ENCODE measurements around the gene IGHMBP2. TPM values are rescaled to one million over a fixed set of nuclear protein-coding genes. Genes with fewer than 3 reads are reported as not detected.
"Not testable (repeated sequence)": the region's sequence is repeated elsewhere in the genome, so short reads cannot be mapped to it uniquely, and the experiment has no call there.

The IGHMBP2 gene
- polyA plus RNA-seq, 1 donor from 2014 or later: 9.5 TPM

GRCh38 chr11:68855205-68855981, 48.3 kb upstream of the IGHMBP2 start:
- Histone ChIP-seq H3K27me3 (ENCODE audit: insufficient read depth, low read depth, low read length) (peaks cover 40% of the 10 kb centered on the region), H3K27ac (ENCODE audit: low read length) (no peak overlapping the region), H4K20me1 (ENCODE audit: insufficient read depth) (no peaks in the 10 kb centered on the region), H3F3A (ENCODE audit: insufficient read depth, low read length, poor library complexity, severe bottlenecking) (no peaks in the 10 kb centered on the region), H3K9ac (ENCODE audit: low read length) (no peak overlapping the region), H3K4me2 (ENCODE audit: low read length) (no peak overlapping the region), H3K79me2 (replicated peaks; ENCODE audit: insufficient read depth, low read length) (no peaks in the 10 kb centered on the region), H3K36me3 (ENCODE audit: insufficient read depth, low read length) (no peaks in the 10 kb centered on the region), H3K9me2 (ENCODE audit: insufficient read depth, low read length) (no peaks in the 10 kb centered on the region), H2AFZ (ENCODE audit: low read depth, low read length) (no peak overlapping the region), H3K9me3 (ENCODE audit: low read length) (no peaks in the 10 kb centered on the region), H3K4me3 (ENCODE audit: low read length) (no peak overlapping the region)
- TF ChIP-seq EP300 (conservative IDR thresholded peaks at IDR 0.05; ENCODE audit: poor library complexity, severe bottlenecking) (no peak), MXI1 (conservative IDR thresholded peaks at IDR 0.05; ENCODE audit: poor library complexity, severe bottlenecking) (no peak)

- H3K4me3 ChIP-seq (ENCODE audit: low read length); H4K20me1 ChIP-seq (ENCODE audit: insufficient read depth); H2AFZ ChIP-seq (ENCODE audit: low read depth, low read length); H3K9me3 ChIP-seq (ENCODE audit: low read length); H3K79me2 ChIP-seq (replicated peaks; ENCODE audit: insufficient read depth, low read length); H3K27ac ChIP-seq (ENCODE audit: low read length); H3F3A ChIP-seq (ENCODE audit: insufficient read depth, low read length, poor library complexity, severe bottlenecking); H3K36me3 ChIP-seq (ENCODE audit: insufficient read depth, low read length); H3K9ac ChIP-seq (ENCODE audit: low read length); H3K4me2 ChIP-seq (ENCODE audit: low read length); H3K9me2 ChIP-seq (ENCODE audit: insufficient read depth, low read length): not testable (repeated sequence)
- peaks cover 40% of the 10 kb centered on the region for H3K27me3 ChIP-seq (ENCODE audit: insufficient read depth, low read depth, low read length)
Observed at GRCh38 chr11:68856425-68857030, 47.2 kb upstream of the IGHMBP2 start.

- Histone ChIP-seq H3K9me3 (ENCODE audit: low read length) (no peaks in the 10 kb centered on the region), H3K9ac (ENCODE audit: low read length) (no peak overlapping the region), H3K79me2 (replicated peaks; ENCODE audit: insufficient read depth, low read length) (no peaks in the 10 kb centered on the region), H2AFZ (ENCODE audit: low read depth, low read length) (no peak overlapping the region), H3F3A (ENCODE audit: insufficient read depth, low read length, poor library complexity, severe bottlenecking) (no peaks in the 10 kb centered on the region), H3K4me2 (ENCODE audit: low read length) (no peak overlapping the region), H3K27me3 (ENCODE audit: insufficient read depth, low read depth, low read length) (peaks cover 37% of the 10 kb centered on the region), H3K4me3 (ENCODE audit: low read length) (no peak overlapping the region), H3K36me3 (ENCODE audit: insufficient read depth, low read length) (no peaks in the 10 kb centered on the region), H4K20me1 (ENCODE audit: insufficient read depth) (no peaks in the 10 kb centered on the region), H3K27ac (ENCODE audit: low read length) (no peak overlapping the region), H3K9me2 (ENCODE audit: insufficient read depth, low read length) (no peaks in the 10 kb centered on the region)
- TF ChIP-seq SMC3 (conservative IDR thresholded peaks at IDR 0.05; ENCODE audit: poor library complexity) (no peak), CTCF (IDR thresholded peaks at IDR 0.05; ENCODE audit: poor library complexity, severe bottlenecking) (no peak), POLR2AphosphoS5 (IDR thresholded peaks at IDR 0.05) (no peak), EZH2 (IDR thresholded peaks at IDR 0.05; ENCODE audit: borderline replicate concordance, insufficient read depth, low read length, poor library complexity, severe bottlenecking) (no peak), MXI1 (conservative IDR thresholded peaks at IDR 0.05; ENCODE audit: poor library complexity, severe bottlenecking) (no peak), RAD21 (conservative IDR thresholded peaks at IDR 0.05) (no peak), TAF1 (IDR thresholded peaks at IDR 0.05; ENCODE audit: low read depth) (no peak), REST (IDR thresholded peaks at IDR 0.05; ENCODE audit: borderline replicate concordance) (no peak), EP300 (conservative IDR thresholded peaks at IDR 0.05; ENCODE audit: poor library complexity, severe bottlenecking) (no peak)
Observed at GRCh38 chr11:68857037-68857586, 46.6 kb upstream of the IGHMBP2 start.

All from neural cell (in vitro differentiated cells).